ENCODE data around the gene SDHC. TPM values are rescaled to one million over a fixed set of nuclear protein-coding genes. Genes with fewer than 3 reads are reported as not detected.

Gene SDHC
- 113 TPM for polyA plus RNA-seq (ENCODE audit: insufficient read length)

GRCh38 chr1:161314201-161314981 is at the start of gene SDHC:
TSS of gene SDHC (plus strand) at chr1:161314381. CDS start at chr1:161314406, 25 bp downstream.
- peak; percentile 93 for DNase-seq

GRCh38 chr1:161265305-161265704 is 48.9 kb upstream of the SDHC start:
- no peak for DNase-seq

- DNase-seq = no peak
These were observed 48.0 kb upstream of the SDHC start for GRCh38 chr1:161266202-161266601.

GRCh38 chr1:161266836-161267235 is 47.3 kb upstream of the SDHC start:
- DNase-seq = no peak

GRCh38 chr1:161267321-161267720 is 46.9 kb upstream of the SDHC start:
- DNase-seq = no peak

GRCh38 chr1:161273402-161273801 is 40.8 kb upstream of the SDHC start:
- DNase-seq = no peak

- DNase-seq = no peak
These were observed 39.3 kb upstream of the SDHC start for GRCh38 chr1:161274874-161275273.

- no peak for DNase-seq
These were observed 31.2 kb upstream of the SDHC start for GRCh38 chr1:161282991-161283390.

- DNase-seq = no peak
These were observed 29.1 kb upstream of the SDHC start for GRCh38 chr1:161285113-161285512.

- no peak for DNase-seq
These were observed 28.7 kb upstream of the SDHC start for GRCh38 chr1:161285521-161285920.

GRCh38 chr1:161287482-161288054 is 26.6 kb upstream of the SDHC start:
- DNase-seq = no peak

- DNase-seq = no peak
These were observed 23.4 kb upstream of the SDHC start for GRCh38 chr1:161290779-161291178.

GRCh38 chr1:161297415-161297814 is 16.8 kb upstream of the SDHC start:
- DNase-seq = no peak

GRCh38 chr1:161298116-161298515 is 16.1 kb upstream of the SDHC start:
- DNase-seq = no peak

- DNase-seq = no peak
These were observed 14.8 kb upstream of the SDHC start for GRCh38 chr1:161299347-161299746.

GRCh38 chr1:161300478-161300877 is 13.7 kb upstream of the SDHC start:
- DNase-seq = no peak

GRCh38 chr1:161304927-161305866 is 9.0 kb upstream of the SDHC start:
- DNase-seq = no peak

- peak; percentile 64 for DNase-seq
These were observed 8.2 kb upstream of the SDHC start for GRCh38 chr1:161305867-161306519.

- no peak for DNase-seq
These were observed 6.9 kb upstream of the SDHC start for GRCh38 chr1:161307230-161307768.

GRCh38 chr1:161307892-161308638 is 6.1 kb upstream of the SDHC start:
- no peak for DNase-seq

- no peak for DNase-seq
These were observed 4.3 kb upstream of the SDHC start, which contains the start of gene MPZ for GRCh38 chr1:161309868-161310267. TSS of gene MPZ (minus strand) at chr1:161309968. CDS start at chr1:161309905, 63 bp downstream.

Data from hindlimb muscle (tissue), 1 donor.